Naive thymus-derived CD8-positive, alpha-beta T cell (primary cell): ENCODE results near the gene MPHOSPH9. TPM values are rescaled to one million over a fixed set of nuclear protein-coding genes. Genes with fewer than 3 reads are reported as not detected.

Experiments
- ATAC-seq, 2 donors: fragments of 150-1000 bp; cut with Tn5 transposase in 1 of 2; sonication (Bioruptor Pico), chemical (Tn5 transposase) in 1 of 2; 1 replicate in 1 of 2; 2 replicates in 1 of 2; pipeline ENCODE4 v1.10.0; 2021; ENCODE audit warnings: mild to moderate bottlenecking in 2 of 2, moderate library complexity in 2 of 2
- POLR2A ChIA-PET: fragments of 350-600 bp; sonication (Branson Sonifier 250); formaldehyde crosslinking; loops from one replicate; lab custom pipeline; 2021; ENCODE audit warnings: antibody characterized with exemption; lab: Charles Lee
- DNase-seq, 10 donors: peaks; one replicate each; pipeline versions ENCODE4 v3.0.0 to v3.0.0-alpha.2; 2020 to 2022
- H3K27ac Mint-ChIP-seq, 10 donors: one replicate each; pipeline ENCODE4 v1.8.0; 2020 to 2022; ENCODE audit warnings: mild to moderate bottlenecking in 10 of 10, mixed read lengths in 10 of 10, moderate library complexity in 4 of 10, inconsistent platforms in 1 of 10
- H3K27me3 Mint-ChIP-seq, 5 donors: one replicate each; pipeline ENCODE4 v1.8.0; 2021 to 2022; ENCODE audit warnings: mixed read lengths in 5 of 5
- H3K36me3 Mint-ChIP-seq, 3 donors: one replicate each; pipeline ENCODE4 v1.8.0; 2020 to 2022; ENCODE audit warnings: mixed read lengths in 3 of 3, mild to moderate bottlenecking in 2 of 3, inconsistent platforms in 1 of 3
- H3K4me1 Mint-ChIP-seq, 4 donors: one replicate each; pipeline ENCODE4 v1.8.0; 2021 to 2022; ENCODE audit warnings: mixed read lengths in 4 of 4
- H3K4me3 Mint-ChIP-seq, 10 donors: one replicate each; pipeline ENCODE4 v1.8.0; 2020 to 2022; ENCODE audit warnings: mild to moderate bottlenecking in 10 of 10, mixed read lengths in 10 of 10, moderate library complexity in 6 of 10, inconsistent platforms in 1 of 10
- H3K9me3 Mint-ChIP-seq, 9 donors: one replicate each; pipeline ENCODE4 v1.8.0; 2020 to 2022; ENCODE audit warnings: mixed read lengths in 9 of 9, mild to moderate bottlenecking in 3 of 9, inconsistent platforms in 1 of 9, moderate library complexity in 1 of 9
- polyA plus RNA-seq, 3 donors: library from polyadenylated mRNA; unstranded; fragments of 300-500 nt; fragmentation: Illumina TruSeq; gene quantifications; one replicate each; pipeline ENCODE4 v1.2.3, GENCODE V29; 2021
- total RNA-seq, 8 experiments: library from RNA in 2 of 8; stranded (reverse) in 2 of 8; gene quantifications; one replicate each; pipeline ENCODE4 v1.2.3 and lab custom pipeline; 2021 to 2026

The MPHOSPH9 gene
- total and polyA plus RNA-seq, 5 experiments from 2014 or later, result 33.9 to 81.8 (median 53.4) TPM

GRCh38 chr12:123120452-123121166 lies 112.3 kb downstream of the MPHOSPH9 start:
- Mint-ChIP-seq H3K9me3 (no peaks in the 10 kb centered on the region), H3K36me3 (no peaks in the 10 kb centered on the region), H3K4me3 (peak overlapping the region; percentile 44 to 82 (median 66)), H3K27ac (peak overlapping the region; percentile 92 to 97 (median 96)), H3K27me3 (no peaks in the 10 kb centered on the region), H3K4me1 (peaks cover 42 to 75% (median 73%) of the 10 kb centered on the region in 4 donors)
- POLR2A ChIA-PET, result interaction anchor here (0.7 to 9.9 kb wide), 19 partner anchors 11 to 327 kb away, joined by 3 to 143 read pairs (median 10); partner anchors contain the start of genes HIP1R, MPHOSPH9, MTRFR and PITPNM2
- ATAC-seq (peak; percentile 61 to 79), DNase-seq (peak in 5 of 10 donors; percentile 23 to 77 (median 55))

- POLR2A ChIA-PET, result interaction anchor here (0.6 to 9.9 kb wide), 17 partner anchors 11 to 284 kb away, joined by 3 to 143 read pairs (median 10); partner anchors contain the start of genes HIP1R, MPHOSPH9, MTRFR and PITPNM2
- DNase-seq (peak in 2 of 10 donors; percentile 25), ATAC-seq (peak; percentile 34 to 54)
- Mint-ChIP-seq H3K27me3 (no peaks in the 10 kb centered on the region), H3K36me3 (no peaks in the 10 kb centered on the region), H3K27ac (peak overlapping the region; percentile 92 to 97 (median 96)), H3K4me1 (peaks cover 46 to 83% (median 80%) of the 10 kb centered on the region in 4 donors), H3K4me3 (peak overlapping the region in 9 of 10 donors; percentile 20 to 82 (median 63)), H3K9me3 (no peaks in the 10 kb centered on the region)
Measured at GRCh38 chr12:123119808-123120207, 113.1 kb downstream of the MPHOSPH9 start.

DNA sequence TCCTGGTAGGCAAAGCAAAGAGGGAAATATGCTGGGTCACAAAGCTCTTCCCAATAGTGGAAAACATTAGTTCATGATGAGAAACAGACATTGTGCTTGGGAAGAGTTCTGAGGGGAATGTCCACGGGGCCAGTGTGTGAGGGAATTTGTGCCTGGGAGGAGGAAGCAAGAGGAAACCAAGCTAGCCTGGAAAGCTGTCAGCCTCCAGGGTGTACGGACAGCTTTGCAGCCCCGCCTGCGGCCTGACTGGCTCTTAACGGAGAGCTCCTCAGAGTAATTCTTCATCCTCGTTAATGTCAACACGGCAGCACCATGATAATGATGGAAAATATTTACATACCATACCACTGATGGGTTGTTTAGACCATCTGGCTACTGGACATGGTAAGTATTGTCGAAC lies 114.4 kb downstream of the MPHOSPH9 start:
- H3K4me3 Mint-ChIP-seq, result peak overlapping the region in 1 of 10 donors; percentile 30

GRCh38 chr12:123115409-123116121 lies 117.4 kb downstream of the MPHOSPH9 start:
- no peaks in the 10 kb centered on the region for H3K36me3 Mint-ChIP-seq
- H3K4me1 Mint-ChIP-seq, result peaks cover 34 to 93% (median 78%) of the 10 kb centered on the region in 4 donors
- H3K27me3 Mint-ChIP-seq, result no peaks in the 10 kb centered on the region
- H3K4me3 Mint-ChIP-seq, result peak overlapping the region in 9 of 10 donors; percentile 40 to 64 (median 54)
- DNase-seq (peak in 5 of 10 donors; percentile 22 to 75 (median 63)), ATAC-seq (peak; percentile 85 to 87)
- POLR2A ChIA-PET, result interaction anchor here (0.8 to 9.9 kb wide), 17 partner anchors 7 to 133 kb away, joined by 3 to 143 read pairs (median 4); partner anchors contain the start of genes MPHOSPH9, MTRFR and PITPNM2
- H3K9me3 Mint-ChIP-seq, result no peaks in the 10 kb centered on the region
- peak overlapping the region; percentile 89 to 97 (median 94) for H3K27ac Mint-ChIP-seq

More for the DNA sequence above, 114.4 kb downstream of the MPHOSPH9 start:
- H3K27ac Mint-ChIP-seq, result peak overlapping the region in 9 of 10 donors; percentile 71 to 97 (median 89)
- ATAC-seq (no peak), DNase-seq (no peak)
- peaks cover 49 to 93% (median 90%) of the 10 kb centered on the region in 4 donors for H3K4me1 Mint-ChIP-seq
- POLR2A ChIA-PET, result interaction anchor here (0.6 to 9.9 kb wide), 10 partner anchors 10 to 1325 kb away, joined by 3 to 143 read pairs (median 5); partner anchors contain the start of genes MPHOSPH9, MTRFR, PITPNM2 and RHOF
- H3K36me3 Mint-ChIP-seq, result no peaks in the 10 kb centered on the region
- H3K9me3 Mint-ChIP-seq, result no peaks in the 10 kb centered on the region
- no peaks in the 10 kb centered on the region for H3K27me3 Mint-ChIP-seq

- H3K27me3 Mint-ChIP-seq, result no peaks in the 10 kb centered on the region
- POLR2A ChIA-PET, result interaction anchor here (0.7 to 9.9 kb wide), 11 partner anchors 6 to 132 kb away, joined by 3 to 143 read pairs (median 5); partner anchors contain the start of genes MPHOSPH9, MTRFR and PITPNM2
- peaks cover 29 to 88% (median 67%) of the 10 kb centered on the region in 4 donors for H3K4me1 Mint-ChIP-seq
- H3K27ac Mint-ChIP-seq, result peak overlapping the region in 9 of 10 donors; percentile 89 to 97 (median 94)
- ATAC-seq (no peak), DNase-seq (no peak)
- no peaks in the 10 kb centered on the region for H3K9me3 Mint-ChIP-seq
- peaks cover 0 to 8% (median 5%) of the 10 kb centered on the region in 3 donors for H3K36me3 Mint-ChIP-seq
- peak overlapping the region in 6 of 10 donors; percentile 6 to 64 (median 50) for H3K4me3 Mint-ChIP-seq
Measured at GRCh38 chr12:123114304-123115083, 118.4 kb downstream of the MPHOSPH9 start.

GRCh38 chr12:123113026-123113425 lies 119.9 kb downstream of the MPHOSPH9 start:
- peaks cover 33 to 82% (median 65%) of the 10 kb centered on the region in 4 donors for H3K4me1 Mint-ChIP-seq
- no peak overlapping the region for H3K4me3 Mint-ChIP-seq
- POLR2A ChIA-PET, result interaction anchor here (8.8 kb wide), 1 partner anchor 6 kb away, joined by 143 read pairs; no protein-coding TSS in a partner anchor
- H3K36me3 Mint-ChIP-seq, result peaks cover 5 to 18% (median 7%) of the 10 kb centered on the region in 3 donors
- no peak for DNase-seq
- H3K27me3 Mint-ChIP-seq, result no peaks in the 10 kb centered on the region
- no peak for ATAC-seq
- H3K27ac Mint-ChIP-seq, result peak overlapping the region in 4 of 10 donors; percentile 10 to 47 (median 14)
- H3K9me3 Mint-ChIP-seq, result no peaks in the 10 kb centered on the region

DNA sequence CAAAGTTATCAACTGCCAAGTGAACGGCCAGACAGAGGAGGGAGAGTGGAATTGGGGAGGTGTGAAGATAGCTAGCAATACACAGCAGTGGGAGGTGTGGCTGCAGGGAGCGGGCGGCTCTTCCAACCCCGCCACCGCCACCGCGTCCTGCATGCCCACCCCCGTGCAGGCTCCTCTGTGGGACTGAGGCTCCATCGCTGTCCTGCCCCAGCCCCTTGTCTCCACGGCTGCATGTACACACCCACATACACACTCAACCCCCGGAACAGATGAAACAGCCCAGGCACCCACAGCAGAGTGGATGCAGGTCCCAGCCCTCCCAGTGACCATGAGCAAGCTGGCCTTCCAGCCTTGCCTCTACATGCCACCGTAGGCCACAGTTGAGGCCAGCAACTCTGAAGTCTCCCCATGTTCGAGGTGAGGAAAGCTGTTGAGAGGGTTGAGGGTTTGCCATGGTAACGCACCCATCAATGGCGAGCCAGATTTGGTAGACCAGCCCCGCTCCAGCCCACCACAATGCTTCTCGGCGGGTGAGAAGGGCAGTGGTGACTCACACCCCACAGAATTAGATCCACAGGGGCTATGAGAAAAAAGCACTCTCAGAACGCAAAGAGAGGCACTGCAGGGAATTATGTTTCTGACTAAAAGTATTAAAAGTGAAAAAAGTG lies 121.3 kb downstream of the MPHOSPH9 start:
- no peak for DNase-seq
- Mint-ChIP-seq H3K36me3 (peaks cover 5 to 18% (median 7%) of the 10 kb centered on the region in 3 donors), H3K27me3 (no peaks in the 10 kb centered on the region), H3K4me1 (peaks cover 39 to 84% (median 66%) of the 10 kb centered on the region in 4 donors), H3K27ac (peak overlapping the region in 7 of 10 donors; percentile 34 to 81 (median 71)), H3K9me3 (no peaks in the 10 kb centered on the region), H3K4me3 (peak overlapping the region in 3 of 10 donors; percentile 12 to 18 (median 17))
- no peak for ATAC-seq
- POLR2A ChIA-PET, result interaction anchor here (8.8 kb wide), 1 partner anchor 8 kb away, joined by 143 read pairs; no protein-coding TSS in a partner anchor

- Mint-ChIP-seq H3K36me3 (peaks cover 5 to 18% (median 7%) of the 10 kb centered on the region in 3 donors), H3K27me3 (no peaks in the 10 kb centered on the region), H3K9me3 (no peaks in the 10 kb centered on the region), H3K27ac (peak overlapping the region in 7 of 10 donors; percentile 33 to 97 (median 41)), H3K4me3 (no peak overlapping the region), H3K4me1 (peaks cover 41 to 83% (median 65%) of the 10 kb centered on the region in 4 donors)
- DNase-seq (no peak), ATAC-seq (no peak)
- POLR2A ChIA-PET, result interaction anchor here (0.7 to 8.8 kb wide), 2 partner anchors 10 to 271 kb away, joined by 3 to 143 read pairs; no protein-coding TSS in a partner anchor
Measured at GRCh38 chr12:123109319-123109772, 123.6 kb downstream of the MPHOSPH9 start.

DNA sequence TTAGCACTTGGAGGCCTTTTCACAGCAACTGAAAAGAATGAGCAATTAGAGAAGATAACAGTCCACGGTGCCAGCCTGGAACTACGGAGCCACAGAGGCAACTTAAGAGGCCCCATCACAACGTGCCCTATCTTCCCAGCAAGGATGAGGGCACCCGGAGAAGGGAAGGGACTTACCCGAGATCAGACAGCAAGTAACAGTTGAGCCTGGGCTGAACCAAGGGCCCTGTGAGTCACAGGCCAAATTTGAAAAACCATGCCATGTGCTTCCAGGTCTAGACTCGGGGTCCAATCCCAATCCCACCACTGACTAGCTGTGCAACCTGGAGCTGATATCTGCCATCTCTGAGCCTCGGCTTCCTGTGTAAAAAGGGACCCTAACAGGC lies 124.3 kb downstream of the MPHOSPH9 start:
- Mint-ChIP-seq H3K4me3 (peak overlapping the region in 1 of 10 donors; percentile 4), H3K9me3 (no peaks in the 10 kb centered on the region), H3K4me1 (peaks cover 40 to 79% (median 63%) of the 10 kb centered on the region in 4 donors), H3K27me3 (no peaks in the 10 kb centered on the region), H3K27ac (peak overlapping the region; percentile 40 to 97 (median 94)), H3K36me3 (peaks cover 5 to 18% (median 7%) of the 10 kb centered on the region in 3 donors)
- ATAC-seq, result no peak
- POLR2A ChIA-PET, result interaction anchor here (2.6 to 8.8 kb wide), 2 partner anchors 10 to 124 kb away, joined by 16 to 143 read pairs; partner anchors contain the start of genes MPHOSPH9 and MTRFR
- no peak for DNase-seq

DNA sequence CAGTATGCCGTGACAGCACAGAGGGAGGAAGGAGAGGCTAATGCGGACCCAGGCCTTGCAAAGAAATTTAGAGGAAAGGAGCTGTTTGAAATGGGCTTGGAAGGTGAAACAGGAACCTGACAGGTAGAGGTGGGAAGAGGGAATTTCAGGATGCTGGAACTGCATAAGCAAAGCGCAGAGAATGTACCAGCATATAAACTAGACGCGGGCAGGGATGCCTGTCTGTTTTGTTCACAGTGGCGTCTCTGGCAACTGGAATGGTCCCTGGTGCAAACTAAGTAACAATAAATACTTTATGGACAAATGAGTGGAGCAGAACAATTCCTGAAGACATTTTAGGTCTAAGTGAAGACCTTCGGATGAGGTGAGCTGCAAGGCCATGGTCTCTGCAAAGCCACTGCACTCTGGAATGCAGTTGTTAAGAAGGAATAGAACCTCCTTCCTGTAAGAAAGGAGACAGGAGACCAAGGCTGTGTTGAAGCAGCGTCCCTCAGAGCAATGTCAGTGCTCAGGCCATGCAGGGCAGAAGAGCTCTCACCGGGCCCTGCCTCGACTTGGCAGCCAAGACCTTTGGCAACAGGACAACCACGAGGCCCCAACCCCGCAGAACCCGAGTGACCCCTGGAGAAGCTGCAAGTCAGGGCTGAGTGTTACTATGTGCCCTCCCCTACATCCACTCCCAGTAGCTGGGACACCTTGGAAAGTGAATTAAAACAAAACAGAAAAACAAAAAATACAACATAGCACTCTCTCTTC lies 124.8 kb downstream of the MPHOSPH9 start:
- H3K9me3 Mint-ChIP-seq, result no peaks in the 10 kb centered on the region
- DNase-seq, result no peak
- H3K4me3 Mint-ChIP-seq, result peak overlapping the region in 6 of 10 donors; percentile 52 to 83 (median 76)
- POLR2A ChIA-PET, result interaction anchor here (1.2 to 8.8 kb wide), 7 partner anchors 11 to 128 kb away, joined by 4 to 143 read pairs (median 16); partner anchors contain the start of genes MPHOSPH9, MTRFR and PITPNM2
- H3K4me1 Mint-ChIP-seq, result peaks cover 41 to 76% (median 66%) of the 10 kb centered on the region in 4 donors
- peak overlapping the region; percentile 73 to 97 (median 95) for H3K27ac Mint-ChIP-seq
- ATAC-seq, result no peak
- no peaks in the 10 kb centered on the region for H3K27me3 Mint-ChIP-seq
- H3K36me3 Mint-ChIP-seq, result peaks cover 5 to 18% (median 7%) of the 10 kb centered on the region in 3 donors
